Measurements from ENCODE around the gene ASXL1.
"Not testable (repeated sequence)": the region's sequence is repeated elsewhere in the genome, so short reads cannot be mapped to it uniquely, and the experiment has no call there.

ASXL1 gene

GRCh38 chr20:32337937-32338661 is 20.0 kb upstream of the ASXL1 start:
- no peak for DNase-seq

GRCh38 chr20:32338665-32339064 is 19.5 kb upstream of the ASXL1 start:
- no peak for DNase-seq

- DNase-seq, result no peak
Observed at GRCh38 chr20:32339116-32339515, 19.0 kb upstream of the ASXL1 start.

- not testable (repeated sequence) for DNase-seq
Observed at GRCh38 chr20:32341053-32341452, 17.1 kb upstream of the ASXL1 start.

- no peak for DNase-seq
Observed at GRCh38 chr20:32343439-32343838, 14.7 kb upstream of the ASXL1 start.

- no peak for DNase-seq
Observed at GRCh38 chr20:32344835-32345506, 13.2 kb upstream of the ASXL1 start.

- no peak for DNase-seq
Observed at GRCh38 chr20:32348207-32348606, 9.9 kb upstream of the ASXL1 start.

- no peak for DNase-seq
Observed at GRCh38 chr20:32350421-32350820, 7.7 kb upstream of the ASXL1 start.

- DNase-seq, result no peak
Observed at GRCh38 chr20:32352121-32352720, 5.9 kb upstream of the ASXL1 start.

- no peak for DNase-seq
Observed at GRCh38 chr20:32353848-32354496, 4.2 kb upstream of the ASXL1 start.

GRCh38 chr20:32354592-32355416 is 3.3 kb upstream of the ASXL1 start:
- no peak for DNase-seq

GRCh38 chr20:32355417-32355841 is 2.7 kb upstream of the ASXL1 start:
- DNase-seq, result no peak

- not testable (repeated sequence) for DNase-seq
Observed at GRCh38 chr20:32355907-32356621, 2.1 kb upstream of the ASXL1 start.

GRCh38 chr20:32356622-32357374 is 1.3 kb upstream of the ASXL1 start:
- no peak for DNase-seq

- no peak for DNase-seq
Observed at GRCh38 chr20:32357375-32357868, 709 bp upstream of the ASXL1 start.

- DNase-seq, result no peak
Observed at GRCh38 chr20:32358632-32358882, 426 bp downstream of the ASXL1 start.

GRCh38 chr20:32358883-32359632 is 927 bp downstream of the ASXL1 start:
- DNase-seq, result peak; percentile 34

GRCh38 chr20:32359633-32360332 is 1.7 kb downstream of the ASXL1 start:
- DNase-seq, result no peak

- DNase-seq, result no peak
Observed at GRCh38 chr20:32360333-32360634, 2.2 kb downstream of the ASXL1 start.

GRCh38 chr20:32362901-32363364 is 4.8 kb downstream of the ASXL1 start:
- DNase-seq, result no peak

Data from COR-L47 (cell line).